HUES48 (cell line): ENCODE data around the gene GDPD2.

Experiments
- H3K27ac ChIP-seq: one replicate; pipeline ENCODE4 v1.7.0; 2013; ENCODE audit warnings: low read depth, low read length, inconsistent platforms
- H3K27me3 ChIP-seq: 2 replicates; pipeline ENCODE4 v1.6.1; 2013; ENCODE audit warnings: mild to moderate bottlenecking, low read length; ENCODE audit not compliant: control insufficient read depth, insufficient read depth
- H3K36me3 ChIP-seq: 2 replicates; pipeline ENCODE4 v1.6.1; 2013; ENCODE audit warnings: low read length; ENCODE audit not compliant: control insufficient read depth, insufficient read depth
- H3K4me1 ChIP-seq: 2 replicates; pipeline ENCODE4 v1.6.1; 2013; ENCODE audit warnings: mild to moderate bottlenecking, low read length; ENCODE audit not compliant: control insufficient read depth, insufficient read depth
- H3K4me3 ChIP-seq: 2 replicates; pipeline ENCODE4 v1.5.1; 2013; ENCODE audit warnings: mild to moderate bottlenecking, low read depth, low read length
- H3K9ac ChIP-seq: 2 replicates; pipeline ENCODE4 v1.6.1; 2013; ENCODE audit warnings: mild to moderate bottlenecking, low read depth, low read length, moderate library complexity
- H3K9me3 ChIP-seq: 2 replicates; pipeline ENCODE4 v1.6.1; 2013; ENCODE audit warnings: low read length; ENCODE audit not compliant: control insufficient read depth, insufficient read depth

Gene GDPD2

GRCh38 chrX:70453024-70453618 is 30.0 kb downstream of the GDPD2 start:
- Histone ChIP-seq H3K27ac (no peak overlapping the region), H3K27me3 (no peaks in the 10 kb centered on the region), H3K4me1 (peaks cover 14% of the 10 kb centered on the region; the same call in 1 of the 2 replicates), H3K9me3 (peaks cover 23% of the 10 kb centered on the region), H3K9ac (no peak overlapping the region), H3K36me3 (no peaks in the 10 kb centered on the region), H3K4me3 (peak overlapping the region; percentile 59)

GRCh38 chrX:70454441-70455365 is 31.6 kb downstream of the GDPD2 start:
- no peaks in the 10 kb centered on the region for H3K27me3 ChIP-seq
- H3K9me3 ChIP-seq: peaks cover 22% of the 10 kb centered on the region
- peaks cover 14% of the 10 kb centered on the region; the same call in 1 of the 2 replicates for H3K4me1 ChIP-seq
- H3K36me3 ChIP-seq: peaks cover 5% of the 10 kb centered on the region
- H3K27ac ChIP-seq: peak overlapping the region; percentile 92
- peak overlapping the region; percentile 77 for H3K4me3 ChIP-seq
- peak overlapping the region; percentile 78 for H3K9ac ChIP-seq

- peaks cover 10% of the 10 kb centered on the region for H3K36me3 ChIP-seq
- H3K9me3 ChIP-seq: peaks cover 20% of the 10 kb centered on the region
- peak overlapping the region; percentile 78 for H3K9ac ChIP-seq
- H3K4me3 ChIP-seq: peak overlapping the region; percentile 77
- H3K27ac ChIP-seq: peak overlapping the region; percentile 92
- H3K4me1 ChIP-seq: peaks cover 14% of the 10 kb centered on the region; the same call in 1 of the 2 replicates
- no peaks in the 10 kb centered on the region for H3K27me3 ChIP-seq
Measured at GRCh38 chrX:70455366-70456202, 32.5 kb downstream of the GDPD2 start.

GRCh38 chrX:70456256-70456655 is 33.1 kb downstream of the GDPD2 start:
- Histone ChIP-seq H3K27me3 (no peaks in the 10 kb centered on the region), H3K27ac (peak overlapping the region; percentile 92), H3K9ac (peak overlapping the region; percentile 78), H3K9me3 (peaks cover 20% of the 10 kb centered on the region), H3K36me3 (peaks cover 17% of the 10 kb centered on the region), H3K4me3 (peak overlapping the region; percentile 77), H3K4me1 (peaks cover 15% of the 10 kb centered on the region; the same call in 1 of the 2 replicates)

- Histone ChIP-seq H3K36me3 (peaks cover 19% of the 10 kb centered on the region), H3K9ac (no peak overlapping the region), H3K27me3 (no peaks in the 10 kb centered on the region), H3K9me3 (peaks cover 24% of the 10 kb centered on the region), H3K27ac (no peak overlapping the region), H3K4me1 (peaks cover 3% of the 10 kb centered on the region; the same call in 1 of the 2 replicates), H3K4me3 (no peak overlapping the region)
Measured at GRCh38 chrX:70461026-70461425, 37.9 kb downstream of the GDPD2 start.

- no peak overlapping the region for H3K4me3 ChIP-seq
- H3K9ac ChIP-seq: no peak overlapping the region
- H3K27me3 ChIP-seq: no peaks in the 10 kb centered on the region
- peaks cover 3% of the 10 kb centered on the region; the same call in 1 of the 2 replicates for H3K4me1 ChIP-seq
- no peak overlapping the region for H3K27ac ChIP-seq
- H3K9me3 ChIP-seq: peaks cover 25% of the 10 kb centered on the region; the same call in 1 of the 2 replicates
- peaks cover 19% of the 10 kb centered on the region for H3K36me3 ChIP-seq
Measured at GRCh38 chrX:70464051-70464450, 40.9 kb downstream of the GDPD2 start.

- Histone ChIP-seq H3K36me3 (0 out of 2 replicates have a peak, but pooled peaks cover 2% of the 10 kb centered on the region), H3K9me3 (peaks cover 28% of the 10 kb centered on the region), H3K4me3 (no peak overlapping the region), H3K9ac (no peak overlapping the region), H3K4me1 (no peaks in the 10 kb centered on the region), H3K27ac (no peak overlapping the region), H3K27me3 (no peaks in the 10 kb centered on the region)
Measured at GRCh38 chrX:70466968-70467367, 43.9 kb downstream of the GDPD2 start.

- Histone ChIP-seq H3K9me3 (peaks cover 31% of the 10 kb centered on the region), H3K9ac (no peak overlapping the region), H3K4me1 (peaks cover 5% of the 10 kb centered on the region; the same call in 1 of the 2 replicates), H3K4me3 (no peak overlapping the region), H3K27me3 (no peaks in the 10 kb centered on the region), H3K27ac (no peak overlapping the region), H3K36me3 (no peaks in the 10 kb centered on the region)
Measured at GRCh38 chrX:70468709-70469108, 45.6 kb downstream of the GDPD2 start.

- no peak overlapping the region for H3K4me3 ChIP-seq
- H3K27me3 ChIP-seq: no peaks in the 10 kb centered on the region
- no peak overlapping the region for H3K27ac ChIP-seq
- H3K4me1 ChIP-seq: peaks cover 11% of the 10 kb centered on the region
- H3K9ac ChIP-seq: no peak overlapping the region
- peaks cover 27% of the 10 kb centered on the region for H3K9me3 ChIP-seq
- no peaks in the 10 kb centered on the region for H3K36me3 ChIP-seq
Measured at GRCh38 chrX:70470850-70471289, 47.8 kb downstream of the GDPD2 start.

GRCh38 chrX:70476166-70476933 is 53.2 kb downstream of the GDPD2 start:
- no peak overlapping the region for H3K9ac ChIP-seq
- peak overlapping the region; percentile 89 for H3K27ac ChIP-seq
- H3K4me1 ChIP-seq: peaks cover 54% of the 10 kb centered on the region
- H3K9me3 ChIP-seq: peaks cover 15% of the 10 kb centered on the region
- peak overlapping the region; percentile 39 for H3K4me3 ChIP-seq
- peaks cover 7% of the 10 kb centered on the region for H3K36me3 ChIP-seq
- no peaks in the 10 kb centered on the region for H3K27me3 ChIP-seq
